Measurements from ENCODE around the gene ANKFN1.

Gene ANKFN1

DNA sequence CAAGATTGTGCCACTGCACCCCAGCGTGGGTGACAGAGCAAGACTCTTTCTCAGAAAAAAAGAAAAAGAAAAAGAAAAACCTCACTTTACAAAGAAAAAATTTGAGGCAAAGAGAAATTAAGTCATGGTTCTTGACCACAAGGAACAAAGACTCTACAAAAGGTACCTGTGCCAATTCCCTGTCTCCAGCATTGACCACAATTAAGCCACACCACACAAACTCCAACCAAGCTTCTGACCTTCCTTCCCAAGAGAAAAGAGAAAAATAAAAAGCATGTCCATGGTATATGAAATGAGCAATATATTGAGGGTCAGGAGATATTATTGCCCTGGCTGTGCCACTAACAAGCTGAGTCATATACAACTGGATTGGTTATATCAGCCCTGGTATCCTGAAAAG is 293.9 kb downstream of the ANKFN1 start:
- DNase-seq = no peak

DNA sequence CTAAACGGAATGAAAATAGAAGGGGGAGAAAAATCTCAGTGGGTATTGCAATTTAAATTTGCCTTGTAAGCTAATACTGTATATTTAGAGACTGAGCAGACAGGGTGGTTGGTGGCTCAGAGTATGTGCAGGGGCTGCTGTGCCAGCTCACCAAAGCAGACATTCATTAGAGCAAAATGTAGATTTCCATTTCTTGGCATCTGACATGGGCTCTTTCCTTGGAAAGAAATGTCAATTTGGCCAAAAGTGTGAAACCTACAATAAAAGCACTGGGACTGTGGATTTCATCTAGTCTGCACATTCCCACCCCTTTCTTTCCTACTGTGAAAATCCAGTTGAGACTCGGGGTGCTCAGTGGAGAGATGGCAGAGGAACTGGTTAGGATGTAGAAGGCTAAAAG is 295.1 kb downstream of the ANKFN1 start:
- DNase-seq = no peak

GRCh38 chr17:56449176-56449575 is 295.9 kb downstream of the ANKFN1 start:
- DNase-seq = no peak

- DNase-seq = no peak
Measured at GRCh38 chr17:56451629-56452028, 298.4 kb downstream of the ANKFN1 start.

- DNase-seq = no peak
Measured at GRCh38 chr17:56452461-56452860, 299.2 kb downstream of the ANKFN1 start.

DNA sequence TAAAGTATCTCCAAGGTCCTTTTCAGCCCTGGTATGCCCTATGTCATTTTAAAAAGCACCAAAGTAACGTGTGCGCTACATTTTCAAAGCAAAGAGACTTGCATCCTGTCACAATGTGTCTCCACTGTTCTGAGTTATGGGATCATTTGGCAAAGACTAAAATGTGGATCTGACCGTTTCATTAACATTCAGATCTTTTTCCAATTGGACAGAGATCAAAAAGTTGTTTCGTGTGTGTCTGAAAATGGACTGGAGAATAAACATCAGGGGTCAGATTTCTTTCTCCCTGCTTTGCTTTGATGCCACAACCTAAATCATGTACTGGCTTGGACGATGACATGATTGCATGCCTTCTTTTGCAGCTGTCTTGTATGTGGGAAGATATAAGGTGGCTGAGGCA is 304.2 kb downstream of the ANKFN1 start:
- no peak for DNase-seq

GRCh38 chr17:56465886-56466285 is 312.6 kb downstream of the ANKFN1 start:
- no peak for DNase-seq

- no peak for DNase-seq
Measured at GRCh38 chr17:56468840-56469239, 315.6 kb downstream of the ANKFN1 start.

DNA sequence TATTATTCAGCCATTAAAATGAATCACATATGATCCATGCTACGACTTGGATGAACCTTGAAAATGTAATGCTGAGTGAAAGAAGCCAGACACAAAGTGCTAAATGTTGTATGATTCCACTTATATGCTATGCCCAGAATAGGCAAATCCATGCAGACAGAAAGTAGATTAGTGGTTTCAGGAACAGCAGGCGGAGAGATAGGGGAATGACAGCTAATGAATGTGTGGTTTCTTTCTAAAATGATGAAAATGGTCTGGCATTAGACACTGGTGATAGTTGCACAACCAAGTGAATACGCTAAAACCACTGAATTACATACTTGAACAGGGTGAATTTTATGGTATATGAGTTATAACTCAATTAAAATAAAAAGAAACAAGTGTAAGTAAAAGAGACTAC is 318.4 kb downstream of the ANKFN1 start:
- DNase-seq = no peak

GRCh38 chr17:56475116-56475515 is 321.8 kb downstream of the ANKFN1 start:
- DNase-seq = no peak

- DNase-seq = no peak
Measured at GRCh38 chr17:56478836-56479447, 325.7 kb downstream of the ANKFN1 start.

DNA sequence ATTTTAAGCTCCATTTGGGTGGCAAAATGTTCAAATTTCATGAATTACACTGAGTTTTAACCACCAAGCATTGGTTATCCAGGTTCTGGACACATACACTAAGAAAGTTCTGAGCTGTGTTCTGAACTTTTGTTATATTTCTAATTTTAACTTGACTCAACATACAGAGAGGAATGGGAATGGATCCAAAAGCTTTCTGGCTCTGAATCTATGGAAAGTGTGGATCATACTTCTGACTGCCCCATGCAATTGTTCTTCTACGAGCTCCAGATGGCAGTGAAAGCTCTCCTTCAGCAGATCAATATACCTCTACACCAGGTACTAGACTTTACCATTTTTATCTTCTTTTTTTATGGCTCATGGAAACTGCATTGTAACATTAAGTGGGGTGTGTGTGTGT is 327.2 kb downstream of the ANKFN1 start:
- DNase-seq = no peak

GRCh38 chr17:56481659-56482058 is 328.4 kb downstream of the ANKFN1 start:
- peak; percentile 60 for DNase-seq

DNA sequence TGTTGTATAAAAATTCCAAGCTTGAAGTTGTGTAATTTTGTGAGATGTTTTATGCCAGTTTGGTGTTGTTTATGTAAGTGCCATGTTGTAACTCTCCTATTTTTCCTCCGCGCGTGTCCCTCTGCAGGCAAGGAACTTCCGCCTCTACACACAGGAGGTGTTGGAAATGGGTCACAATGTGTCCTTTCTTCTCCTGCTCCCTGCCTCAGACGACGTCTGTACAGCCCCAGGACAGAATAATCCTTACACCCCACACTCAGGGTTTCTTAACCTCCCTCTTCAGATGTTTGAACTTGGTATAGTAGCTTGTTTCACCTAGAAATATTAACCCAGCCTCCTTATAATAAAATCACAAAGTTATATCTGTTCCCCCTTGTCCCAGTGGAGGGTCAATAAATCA is 329.0 kb downstream of the ANKFN1 start:
- DNase-seq = no peak

DNA sequence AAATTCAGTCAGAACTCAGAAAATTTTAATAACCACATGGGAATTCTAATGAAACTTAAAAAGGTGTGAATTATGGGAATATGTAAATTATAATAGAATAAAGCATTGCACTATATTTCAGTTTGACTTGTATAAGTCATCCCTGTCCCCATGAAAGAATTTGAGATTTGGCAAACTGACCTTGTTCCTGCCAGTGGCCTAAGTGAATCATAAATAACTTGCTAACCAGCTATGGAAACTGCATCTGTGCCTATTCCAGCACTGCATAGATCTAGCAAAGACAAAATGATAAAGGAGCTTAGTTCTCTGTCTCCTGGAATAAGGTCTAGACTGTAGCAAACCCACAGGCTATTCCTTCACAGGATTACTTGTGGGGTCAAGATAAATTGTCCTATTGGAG is 333.5 kb downstream of the ANKFN1 start:
- DNase-seq = no peak

GRCh38 chr17:56488800-56489199 is 335.5 kb downstream of the ANKFN1 start:
- DNase-seq = peak; percentile 72

- DNase-seq = no peak
Measured at GRCh38 chr17:56489980-56490379, 336.7 kb downstream of the ANKFN1 start.

DNA sequence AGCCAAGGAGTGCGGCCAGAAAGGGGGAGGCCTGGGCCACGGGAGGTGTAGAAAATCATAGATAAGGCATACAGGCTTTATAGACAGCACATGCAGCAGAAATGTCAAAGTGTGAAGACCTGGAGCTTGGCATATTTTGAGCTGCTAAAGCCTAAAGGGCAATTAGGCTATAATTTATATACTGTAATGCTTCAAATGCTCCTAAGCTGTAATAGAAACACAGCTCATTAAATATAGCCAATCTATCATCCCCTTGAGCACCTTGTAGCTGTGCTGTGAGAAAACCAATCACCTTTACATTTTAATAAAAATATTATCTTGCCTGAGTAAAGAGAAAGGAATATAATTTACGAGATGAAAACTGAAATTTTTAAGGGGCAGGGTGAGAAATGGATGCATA is 342.3 kb downstream of the ANKFN1 start:
- no peak for DNase-seq

DNA sequence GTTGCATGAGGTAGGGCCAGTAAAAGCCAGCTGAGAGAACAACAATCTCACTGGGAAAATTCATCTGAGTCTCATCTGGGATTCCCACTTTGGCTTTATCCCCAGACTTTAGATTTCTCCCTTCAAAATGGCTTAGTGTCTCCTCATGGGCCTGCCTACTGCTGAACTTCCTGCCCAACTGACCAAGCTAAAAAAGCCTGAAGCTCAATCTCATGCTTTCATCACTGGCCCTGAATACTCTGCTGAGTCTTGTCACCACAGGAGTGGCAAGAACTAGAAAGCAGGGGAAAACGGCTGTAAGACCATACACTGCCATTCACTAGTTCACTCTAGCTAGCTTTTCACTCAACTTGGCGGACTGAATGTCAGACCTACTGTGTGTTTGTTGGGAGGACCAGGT is 343.9 kb downstream of the ANKFN1 start:
- DNase-seq = no peak

GRCh38 chr17:56499799-56500388 is 346.6 kb downstream of the ANKFN1 start:
- no peak for DNase-seq

DNA sequence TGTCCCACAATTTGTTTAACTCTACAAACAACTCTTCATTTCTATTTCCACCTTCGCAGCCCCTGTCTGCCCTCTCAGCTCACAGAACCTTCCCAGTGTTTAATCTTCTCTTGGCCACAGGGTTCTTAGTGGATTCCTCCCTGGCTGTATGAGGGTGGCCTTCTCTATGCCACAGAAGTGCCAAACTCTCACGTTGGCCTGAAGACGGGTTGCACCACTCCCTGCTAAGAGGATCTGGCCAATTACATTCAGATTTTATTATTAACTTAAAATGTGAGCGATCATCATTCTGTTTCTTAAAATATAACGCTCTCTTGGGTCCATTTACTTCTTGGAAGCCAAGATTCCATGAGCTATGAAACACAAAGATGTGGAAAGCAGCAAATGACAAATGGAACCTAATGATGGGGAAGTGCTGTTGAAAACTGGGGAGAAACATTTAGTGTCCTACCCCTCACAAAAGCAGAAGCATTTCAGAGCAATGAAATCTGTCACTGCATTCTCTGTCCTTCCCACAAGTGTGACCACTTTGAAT is 348.9 kb downstream of the ANKFN1 start:
- DNase-seq = no peak

GRCh38 chr17:56505154-56505756 is 352.0 kb downstream of the ANKFN1 start:
- DNase-seq = no peak

DNA sequence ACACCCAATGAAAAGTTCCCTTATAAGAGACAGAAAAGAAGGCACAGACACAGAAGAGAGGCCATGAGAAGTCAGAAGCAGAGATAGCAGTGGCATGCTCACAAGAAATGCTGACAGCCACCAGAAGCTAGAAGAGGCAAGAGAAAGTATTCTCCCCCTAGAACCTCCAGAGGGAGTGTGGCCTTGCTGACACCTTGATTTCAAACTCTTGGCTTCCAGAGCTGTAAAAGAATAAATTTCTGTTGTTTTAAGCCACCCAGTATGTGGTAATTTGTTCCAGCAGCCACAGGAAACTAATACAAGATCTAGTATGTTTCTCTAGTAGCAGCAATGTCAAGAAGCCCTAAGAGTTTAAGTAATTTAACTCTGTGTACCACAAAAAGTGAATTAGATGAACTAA is 353.1 kb downstream of the ANKFN1 start:
- no peak for DNase-seq

GRCh38 chr17:56510554-56511342 is 357.5 kb downstream of the ANKFN1 start:
- no peak for DNase-seq
